ENCODE data around the gene SHPK.

DNA sequence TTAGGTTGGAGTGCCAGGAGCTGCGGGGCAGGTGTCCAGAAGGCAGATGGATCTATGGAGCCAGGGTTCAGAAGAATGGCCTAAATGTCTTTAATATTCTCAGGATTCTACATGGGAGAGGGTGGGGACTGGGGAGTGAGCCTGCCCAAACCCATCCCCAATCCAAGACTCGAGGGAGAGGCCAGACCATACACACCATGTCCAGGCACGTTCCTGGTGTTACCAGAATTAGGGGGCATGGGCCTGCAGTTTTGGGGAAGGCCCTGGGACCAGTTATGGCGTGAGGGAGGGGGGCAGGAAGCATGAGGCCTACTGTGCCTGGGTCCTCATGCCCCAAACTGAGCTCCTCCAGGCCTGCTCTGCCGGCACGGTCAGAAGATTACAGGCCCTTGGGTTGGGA is 30.5 kb upstream of the SHPK start:
- TF ChIP-seq SP1 (IDR thresholded peaks at IDR 0.05) (no peak), JUND (IDR thresholded peaks at IDR 0.05) (no peak), HNF4A (conservative IDR thresholded peaks at IDR 0.05) (no peak), RXRA (IDR thresholded peaks at IDR 0.05) (no peak)
- TF ChIP-seq, protein P1, sequence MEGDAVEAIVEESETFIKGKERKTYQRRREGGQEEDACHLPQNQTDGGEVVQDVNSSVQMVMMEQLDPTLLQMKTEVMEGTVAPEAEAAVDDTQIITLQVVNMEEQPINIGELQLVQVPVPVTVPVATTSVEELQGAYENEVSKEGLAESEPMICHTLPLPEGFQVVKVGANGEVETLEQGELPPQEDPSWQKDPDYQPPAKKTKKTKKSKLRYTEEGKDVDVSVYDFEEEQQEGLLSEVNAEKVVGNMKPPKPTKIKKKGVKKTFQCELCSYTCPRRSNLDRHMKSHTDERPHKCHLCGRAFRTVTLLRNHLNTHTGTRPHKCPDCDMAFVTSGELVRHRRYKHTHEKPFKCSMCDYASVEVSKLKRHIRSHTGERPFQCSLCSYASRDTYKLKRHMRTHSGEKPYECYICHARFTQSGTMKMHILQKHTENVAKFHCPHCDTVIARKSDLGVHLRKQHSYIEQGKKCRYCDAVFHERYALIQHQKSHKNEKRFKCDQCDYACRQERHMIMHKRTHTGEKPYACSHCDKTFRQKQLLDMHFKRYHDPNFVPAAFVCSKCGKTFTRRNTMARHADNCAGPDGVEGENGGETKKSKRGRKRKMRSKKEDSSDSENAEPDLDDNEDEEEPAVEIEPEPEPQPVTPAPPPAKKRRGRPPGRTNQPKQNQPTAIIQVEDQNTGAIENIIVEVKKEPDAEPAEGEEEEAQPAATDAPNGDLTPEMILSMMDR (IDR thresholded peaks at IDR 0.05; ENCODE audit: low read depth, low read length, missing input control), result no peak
- TF ChIP-seq, protein P2, sequence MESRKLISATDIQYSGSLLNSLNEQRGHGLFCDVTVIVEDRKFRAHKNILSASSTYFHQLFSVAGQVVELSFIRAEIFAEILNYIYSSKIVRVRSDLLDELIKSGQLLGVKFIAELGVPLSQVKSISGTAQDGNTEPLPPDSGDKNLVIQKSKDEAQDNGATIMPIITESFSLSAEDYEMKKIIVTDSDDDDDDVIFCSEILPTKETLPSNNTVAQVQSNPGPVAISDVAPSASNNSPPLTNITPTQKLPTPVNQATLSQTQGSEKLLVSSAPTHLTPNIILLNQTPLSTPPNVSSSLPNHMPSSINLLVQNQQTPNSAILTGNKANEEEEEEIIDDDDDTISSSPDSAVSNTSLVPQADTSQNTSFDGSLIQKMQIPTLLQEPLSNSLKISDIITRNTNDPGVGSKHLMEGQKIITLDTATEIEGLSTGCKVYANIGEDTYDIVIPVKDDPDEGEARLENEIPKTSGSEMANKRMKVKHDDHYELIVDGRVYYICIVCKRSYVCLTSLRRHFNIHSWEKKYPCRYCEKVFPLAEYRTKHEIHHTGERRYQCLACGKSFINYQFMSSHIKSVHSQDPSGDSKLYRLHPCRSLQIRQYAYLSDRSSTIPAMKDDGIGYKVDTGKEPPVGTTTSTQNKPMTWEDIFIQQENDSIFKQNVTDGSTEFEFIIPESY (IDR thresholded peaks at IDR 0.05), result no peak
